ENCODE results near the gene NFS1.
A peak's percentile ranks its signal among the peaks of the same experiment; 100 is the strongest.

The NFS1 gene

GRCh38 chr20:35635652-35636051, 63.5 kb downstream of the NFS1 start:
- no peak for DNase-seq

- DNase-seq, result no peak
Measured at GRCh38 chr20:35632539-35633115, 66.5 kb downstream of the NFS1 start.

GRCh38 chr20:35630636-35631035, 68.5 kb downstream of the NFS1 start:
- DNase-seq, result no peak

- DNase-seq, result no peak
Measured at GRCh38 chr20:35629427-35630145, 69.6 kb downstream of the NFS1 start.

GRCh38 chr20:35627121-35627520, 72.0 kb downstream of the NFS1 start:
- no peak for DNase-seq

GRCh38 chr20:35626386-35627001, 72.7 kb downstream of the NFS1 start:
- no peak for DNase-seq

- no peak for DNase-seq
Measured at GRCh38 chr20:35625584-35626385, 73.4 kb downstream of the NFS1 start.

GRCh38 chr20:35621560-35621946, 77.6 kb downstream of the NFS1 start:
- no peak for DNase-seq

GRCh38 chr20:35620818-35621559, 78.2 kb downstream of the NFS1 start:
- DNase-seq, result no peak

GRCh38 chr20:35619196-35620095, 79.7 kb downstream of the NFS1 start:
- DNase-seq, result peak; percentile 91

GRCh38 chr20:35618263-35619131, 80.7 kb downstream of the NFS1 start:
- peak; percentile 62 for DNase-seq

All from NCI-H345 (cell line).